T-helper 2 cell (primary cell): ENCODE data around the gene BRSK2.
"Not testable (repeated sequence)": the region's sequence is repeated elsewhere in the genome, so short reads cannot be mapped to it uniquely, and the experiment has no call there.

Experiments
- DNase-seq, 5 experiments: peaks; one replicate each; pipeline versions ENCODE4 v3.0.0 to v3.0.0-alpha.2; 2012 to 2022

Gene BRSK2

GRCh38 chr11:1501421-1502167 lies 111.9 kb downstream of the BRSK2 start:
- DNase-seq: no peak

GRCh38 chr11:1502168-1502953 lies 112.6 kb downstream of the BRSK2 start:
- DNase-seq: no peak

- no peak for DNase-seq
These were observed 113.4 kb downstream of the BRSK2 start for GRCh38 chr11:1502954-1503707.

DNA sequence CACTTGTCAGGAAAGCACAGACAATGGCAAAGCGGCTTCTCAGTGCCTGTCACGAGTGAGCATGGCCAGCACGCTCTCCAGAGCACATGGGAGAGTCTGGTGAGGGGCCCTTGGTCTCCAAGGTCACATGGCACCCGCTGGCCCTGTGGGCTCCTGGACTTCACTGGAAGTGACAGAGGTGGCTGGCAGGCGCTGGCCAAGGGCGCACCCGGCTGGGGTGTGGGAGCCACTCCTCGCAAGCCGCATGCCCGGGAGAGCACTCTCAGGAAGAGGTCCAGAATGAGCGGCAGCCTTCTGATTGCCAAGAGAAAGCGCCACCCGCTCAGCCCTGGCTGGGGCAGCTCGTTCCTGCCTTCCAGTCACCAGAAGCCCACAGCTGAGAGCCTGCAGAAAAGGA lies 114.0 kb downstream of the BRSK2 start:
- no peak for DNase-seq

GRCh38 chr11:1504138-1504537 lies 114.4 kb downstream of the BRSK2 start:
- DNase-seq: no peak

- DNase-seq: no peak
These were observed 115.0 kb downstream of the BRSK2 start for GRCh38 chr11:1504581-1505290.

- no peak for DNase-seq
These were observed 115.7 kb downstream of the BRSK2 start for GRCh38 chr11:1505480-1505879.

- no peak for DNase-seq
These were observed 117.2 kb downstream of the BRSK2 start for GRCh38 chr11:1506981-1507380.

- DNase-seq: no peak
These were observed 117.8 kb downstream of the BRSK2 start for GRCh38 chr11:1507381-1508140.

GRCh38 chr11:1508491-1508891 lies 118.8 kb downstream of the BRSK2 start:
- DNase-seq: no peak

DNA sequence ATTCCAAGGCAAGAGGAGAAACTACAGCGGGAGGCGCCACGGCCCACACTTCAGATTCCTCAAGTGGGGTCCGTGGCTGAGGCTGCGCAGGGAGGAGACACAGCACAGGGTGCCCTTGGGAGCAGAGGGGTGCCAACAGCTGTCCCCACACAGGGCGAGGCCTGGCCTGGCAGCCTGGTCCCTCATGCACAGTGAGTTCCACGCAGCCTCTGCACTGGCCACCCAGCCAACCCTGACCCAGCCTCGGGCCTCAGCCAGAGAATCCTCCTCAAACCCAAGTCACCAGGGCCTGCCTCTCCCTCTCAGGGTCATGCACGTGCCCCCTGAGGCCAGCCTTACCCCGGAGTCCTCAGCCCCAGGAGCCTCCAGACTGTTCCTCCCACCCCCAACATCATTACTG lies 119.3 kb downstream of the BRSK2 start:
- no peak for DNase-seq

- no peak for DNase-seq
These were observed 120.0 kb downstream of the BRSK2 start for GRCh38 chr11:1509626-1510255.

DNA sequence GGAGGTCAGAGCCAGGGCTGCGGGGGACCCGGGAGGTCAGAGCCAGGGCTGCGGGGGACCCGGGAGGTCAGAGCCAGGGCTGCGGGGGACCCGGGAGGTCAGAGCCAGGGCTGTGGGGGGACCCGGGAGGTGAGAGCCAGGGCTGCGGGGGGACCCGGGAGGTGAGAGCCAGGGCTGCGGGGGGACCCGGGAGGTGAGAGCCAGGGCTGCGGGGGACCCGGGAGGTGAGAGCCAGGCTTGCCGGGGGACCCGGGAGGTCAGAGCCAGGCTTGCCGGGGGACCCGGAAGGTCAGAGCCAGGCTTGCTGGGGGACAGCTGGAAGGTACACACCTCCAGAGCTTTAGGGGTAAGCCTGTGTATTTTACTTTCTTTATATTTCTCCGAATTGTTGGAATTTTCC lies 120.6 kb downstream of the BRSK2 start:
- not testable (repeated sequence) for DNase-seq

- no peak for DNase-seq
These were observed 121.2 kb downstream of the BRSK2 start for GRCh38 chr11:1510928-1511327.

- DNase-seq: no peak
These were observed 122.3 kb downstream of the BRSK2 start for GRCh38 chr11:1511937-1512496.
